WTC11 (cell line): ENCODE results near the gene THSD4. TPM values are rescaled to one million over a fixed set of nuclear protein-coding genes. Genes with fewer than 3 reads are reported as not detected.

Source experiments
- ATAC-seq: fragments of 200-7000 bp; cut with Tn5 transposase; 2 replicates; pipeline ENCODE4 v1.10.0; 2021; ENCODE audit warnings: mild to moderate bottlenecking, moderate library complexity
- CTCF ChIA-PET: fragments of 300-600 bp; sonication (Branson Sonifier 250); formaldehyde crosslinking; loops from one replicate; lab custom pipeline; 2021; ENCODE audit warnings: antibody characterized with exemption; lab: Charles Lee
- POLR2A ChIA-PET: fragments of 350-600 bp; sonication (Branson Sonifier 250); formaldehyde crosslinking; loops from one replicate; lab custom pipeline; 2021; ENCODE audit warnings: antibody characterized with exemption; lab: Charles Lee
- DNase-seq: peaks from one replicate; pipeline ENCODE4 v3.0.0; 2021; ENCODE audit warnings: low spot score
- H3K27ac Mint-ChIP-seq: 2 replicates; pipeline ENCODE4 v1.8.0; 2021; ENCODE audit warnings: mixed read lengths
- H3K27me3 Mint-ChIP-seq: 2 replicates; pipeline ENCODE4 v1.8.0; 2021; ENCODE audit warnings: low read depth, mild to moderate bottlenecking, moderate library complexity, mixed read lengths
- H3K36me3 Mint-ChIP-seq: 2 replicates; pipeline ENCODE4 v1.8.0; 2021; ENCODE audit warnings: mixed read lengths
- H3K4me1 Mint-ChIP-seq: 2 replicates; pipeline ENCODE4 v1.8.0; 2022; ENCODE audit warnings: mixed read lengths
- H3K4me3 Mint-ChIP-seq: 2 replicates; pipeline ENCODE4 v1.8.0; 2021; ENCODE audit warnings: mild to moderate bottlenecking, moderate library complexity, mixed read lengths
- H3K9me3 Mint-ChIP-seq: 2 replicates; pipeline ENCODE4 v1.8.0; 2021; ENCODE audit warnings: mixed read lengths
- CDX4 ChIP-seq: fragments of 250-450 bp; sonication (Bioruptor Pico); IDR thresholded peaks from 2 replicates; pipeline ENCODE4 v1.9.0; 2021; ENCODE audit warnings: moderate library complexity, mild to moderate bottlenecking, inconsistent platforms, borderline replicate concordance
- CREM ChIP-seq: sonication (generic); formaldehyde crosslinking; IDR thresholded peaks from 2 replicates; pipeline ENCODE4 v1.8.1; 2022; ENCODE audit warnings: mild to moderate bottlenecking, missing genetic modification reagents, moderate library complexity
- ESRRA ChIP-seq: sonication (generic); formaldehyde crosslinking; IDR thresholded peaks from 2 replicates; pipeline ENCODE4 v1.8.1; 2022; ENCODE audit warnings: mild to moderate bottlenecking, missing genetic modification reagents, borderline replicate concordance
- ETV6 ChIP-seq: sonication (generic); formaldehyde crosslinking; IDR thresholded peaks from 2 replicates; pipeline ENCODE4 v1.8.1; 2022; ENCODE audit warnings: mild to moderate bottlenecking, missing genetic modification reagents
- GABPB1 ChIP-seq: sonication (generic); formaldehyde crosslinking; IDR thresholded peaks from 2 replicates; pipeline ENCODE4 v1.8.1; 2023; ENCODE audit warnings: mild to moderate bottlenecking, missing genetic modification reagents
- GTF2I ChIP-seq: fragments of 250-450 bp; sonication (Bioruptor Pico); conservative IDR thresholded peaks from 2 replicates; pipeline ENCODE4 v1.4.0; 2021; ENCODE audit warnings: mild to moderate bottlenecking
- HMGXB4 ChIP-seq: sonication (generic); formaldehyde crosslinking; IDR thresholded peaks from 2 replicates; pipeline ENCODE4 v1.8.1; 2023; ENCODE audit warnings: mild to moderate bottlenecking, moderate library complexity, missing genetic modification reagents
- JAZF1 ChIP-seq: fragments of 250-450 bp; sonication (Bioruptor Pico); IDR thresholded peaks from 2 replicates; pipeline ENCODE4 v1.9.0; 2021; ENCODE audit warnings: moderate library complexity, mild to moderate bottlenecking, inconsistent platforms
- KAT7 ChIP-seq: sonication (generic); formaldehyde crosslinking; IDR thresholded peaks from 2 replicates; pipeline ENCODE4 v1.8.1; 2023; ENCODE audit warnings: missing genetic modification reagents, mild to moderate bottlenecking, borderline replicate concordance
- MLX ChIP-seq: sonication (generic); formaldehyde crosslinking; IDR thresholded peaks from 2 replicates; pipeline ENCODE4 v1.8.1; 2023; ENCODE audit warnings: mild to moderate bottlenecking, missing genetic modification reagents, moderate library complexity
- NR3C1 ChIP-seq: sonication (generic); formaldehyde crosslinking; conservative IDR thresholded peaks from 2 replicates; pipeline ENCODE4 v1.8.1; 2023; ENCODE audit warnings: low read depth, mild to moderate bottlenecking, missing genetic modification reagents
- OVOL2 ChIP-seq: fragments of 250-450 bp; sonication (Bioruptor Pico); IDR thresholded peaks from 2 replicates; pipeline ENCODE4 v1.9.0; 2021; ENCODE audit warnings: mild to moderate bottlenecking, borderline replicate concordance
- RELA ChIP-seq: sonication (generic); formaldehyde crosslinking; IDR thresholded peaks from 2 replicates; pipeline ENCODE4 v1.8.1; 2022; ENCODE audit warnings: missing genetic modification reagents, mild to moderate bottlenecking, borderline replicate concordance
- SOX15 ChIP-seq: fragments of 250-450 bp; sonication (Bioruptor Pico); IDR thresholded peaks from 2 replicates; pipeline ENCODE4 v1.9.0; 2021; ENCODE audit warnings: mild to moderate bottlenecking
- TCF7 ChIP-seq: sonication (generic); formaldehyde crosslinking; IDR thresholded peaks from 2 replicates; pipeline ENCODE4 v1.8.0; 2022; ENCODE audit warnings: mild to moderate bottlenecking, low read depth, missing genetic modification reagents, moderate library complexity
- TEAD1 ChIP-seq: sonication (generic); formaldehyde crosslinking; IDR thresholded peaks from 2 replicates; pipeline ENCODE4 v1.8.0; 2022; ENCODE audit warnings: mild to moderate bottlenecking, missing genetic modification reagents
- TP53 ChIP-seq: sonication (generic); formaldehyde crosslinking; IDR thresholded peaks from 2 replicates; pipeline ENCODE4 v1.8.1; 2023; ENCODE audit warnings: mild to moderate bottlenecking, missing genetic modification reagents
- USF2 ChIP-seq: sonication (generic); formaldehyde crosslinking; IDR thresholded peaks from 2 replicates; pipeline ENCODE4 v1.8.1; 2023; ENCODE audit warnings: mild to moderate bottlenecking, missing genetic modification reagents, moderate library complexity
- ZBTB21 ChIP-seq: sonication (generic); formaldehyde crosslinking; IDR thresholded peaks from 2 replicates; pipeline ENCODE4 v1.8.1; 2023; ENCODE audit warnings: mild to moderate bottlenecking, missing genetic modification reagents, borderline replicate concordance
- ZNF138 ChIP-seq: sonication (generic); formaldehyde crosslinking; conservative IDR thresholded peaks from 2 replicates; pipeline ENCODE4 v1.8.1; 2022; ENCODE audit warnings: mild to moderate bottlenecking, moderate library complexity, missing genetic modification reagents
- ZNF416 ChIP-seq: fragments of 250-450 bp; sonication (Bioruptor Pico); IDR thresholded peaks from 2 replicates; pipeline ENCODE4 v1.9.0; 2021; ENCODE audit warnings: mild to moderate bottlenecking, inconsistent platforms
- total RNA-seq: library from RNA; stranded (reverse); gene quantifications from 3 replicates; pipeline ENCODE4 v1.2.3, GENCODE V29; 2021
- TF ChIP-seq, protein P1 (sequence below): fragments of 250-450 bp; sonication (Bioruptor Pico); IDR thresholded peaks from 2 replicates; pipeline ENCODE4 v2.1.2; 2022; ENCODE audit warnings: mild to moderate bottlenecking, moderate library complexity
- TF ChIP-seq, protein P2 (sequence below): sonication (generic); formaldehyde crosslinking; IDR thresholded peaks from 2 replicates; pipeline ENCODE4 v1.8.0; 2022; ENCODE audit warnings: mild to moderate bottlenecking, missing genetic modification reagents
- TF ChIP-seq, protein P3 (sequence below): sonication (generic); formaldehyde crosslinking; conservative IDR thresholded peaks from 2 replicates; pipeline ENCODE4 v1.8.1; 2022; ENCODE audit warnings: mild to moderate bottlenecking, missing genetic modification reagents
- TF ChIP-seq, protein P4 (sequence below): sonication (generic); formaldehyde crosslinking; IDR thresholded peaks from 2 replicates; pipeline ENCODE4 v1.8.1; 2022; ENCODE audit warnings: low read depth, mild to moderate bottlenecking, moderate library complexity, missing genetic modification reagents, borderline replicate concordance

THSD4 gene
- total RNA-seq, 1 experiment from 2014 or later: 7.8 TPM

- ATAC-seq: no peak
- Mint-ChIP-seq H3K4me1 (peaks cover 5% of the 10 kb centered on the region), H3K36me3 (no peaks in the 10 kb centered on the region), H3K27ac (no peak overlapping the region), H3K9me3 (peaks cover 15% of the 10 kb centered on the region), H3K27me3 (peaks cover 26% of the 10 kb centered on the region), H3K4me3 (no peak overlapping the region)
- CTCF ChIA-PET: interaction anchor here (0.8 kb wide), 1 partner anchor 39 kb away, joined by 3 read pairs; no protein-coding TSS in a partner anchor
- TF ChIP-seq, protein P1, sequence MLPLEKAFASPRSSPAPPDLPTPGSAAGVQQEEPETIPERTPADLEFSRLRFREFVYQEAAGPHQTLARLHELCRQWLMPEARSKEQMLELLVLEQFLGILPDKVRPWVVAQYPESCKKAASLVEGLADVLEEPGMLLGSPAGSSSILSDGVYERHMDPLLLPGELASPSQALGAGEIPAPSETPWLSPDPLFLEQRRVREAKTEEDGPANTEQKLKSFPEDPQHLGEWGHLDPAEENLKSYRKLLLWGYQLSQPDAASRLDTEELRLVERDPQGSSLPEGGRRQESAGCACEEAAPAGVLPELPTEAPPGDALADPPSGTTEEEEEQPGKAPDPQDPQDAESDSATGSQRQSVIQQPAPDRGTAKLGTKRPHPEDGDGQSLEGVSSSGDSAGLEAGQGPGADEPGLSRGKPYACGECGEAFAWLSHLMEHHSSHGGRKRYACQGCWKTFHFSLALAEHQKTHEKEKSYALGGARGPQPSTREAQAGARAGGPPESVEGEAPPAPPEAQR: no peak
- TF ChIP-seq, protein P2, sequence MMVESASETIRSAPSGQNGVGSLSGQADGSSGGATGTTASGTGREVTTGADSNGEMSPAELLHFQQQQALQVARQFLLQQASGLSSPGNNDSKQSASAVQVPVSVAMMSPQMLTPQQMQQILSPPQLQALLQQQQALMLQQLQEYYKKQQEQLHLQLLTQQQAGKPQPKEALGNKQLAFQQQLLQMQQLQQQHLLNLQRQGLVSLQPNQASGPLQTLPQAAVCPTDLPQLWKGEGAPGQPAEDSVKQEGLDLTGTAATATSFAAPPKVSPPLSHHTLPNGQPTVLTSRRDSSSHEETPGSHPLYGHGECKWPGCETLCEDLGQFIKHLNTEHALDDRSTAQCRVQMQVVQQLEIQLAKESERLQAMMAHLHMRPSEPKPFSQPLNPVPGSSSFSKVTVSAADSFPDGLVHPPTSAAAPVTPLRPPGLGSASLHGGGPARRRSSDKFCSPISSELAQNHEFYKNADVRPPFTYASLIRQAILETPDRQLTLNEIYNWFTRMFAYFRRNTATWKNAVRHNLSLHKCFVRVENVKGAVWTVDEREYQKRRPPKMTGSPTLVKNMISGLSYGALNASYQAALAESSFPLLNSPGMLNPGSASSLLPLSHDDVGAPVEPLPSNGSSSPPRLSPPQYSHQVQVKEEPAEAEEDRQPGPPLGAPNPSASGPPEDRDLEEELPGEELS (CRISPR knock-in tag): no peak
- TF ChIP-seq CDX4 (CRISPR knock-in tag) (no peak), NR3C1 (CRISPR knock-in tag) (no peak), USF2 (CRISPR knock-in tag) (no peak), GABPB1 (CRISPR knock-in tag) (no peak), MLX (CRISPR knock-in tag) (no peak), TP53 (no peak), ZNF416 (CRISPR knock-in tag) (no peak), JAZF1 (CRISPR knock-in tag) (no peak), RELA (no peak), KAT7 (no peak), ZNF138 (CRISPR knock-in tag) (no peak), CREM (no peak), ESRRA (CRISPR knock-in tag) (no peak), TCF7 (no peak)
- TF ChIP-seq, protein P3, sequence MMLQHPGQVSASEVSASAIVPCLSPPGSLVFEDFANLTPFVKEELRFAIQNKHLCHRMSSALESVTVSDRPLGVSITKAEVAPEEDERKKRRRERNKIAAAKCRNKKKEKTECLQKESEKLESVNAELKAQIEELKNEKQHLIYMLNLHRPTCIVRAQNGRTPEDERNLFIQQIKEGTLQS (CRISPR knock-in tag): no peak
- TF ChIP-seq, protein P4, sequence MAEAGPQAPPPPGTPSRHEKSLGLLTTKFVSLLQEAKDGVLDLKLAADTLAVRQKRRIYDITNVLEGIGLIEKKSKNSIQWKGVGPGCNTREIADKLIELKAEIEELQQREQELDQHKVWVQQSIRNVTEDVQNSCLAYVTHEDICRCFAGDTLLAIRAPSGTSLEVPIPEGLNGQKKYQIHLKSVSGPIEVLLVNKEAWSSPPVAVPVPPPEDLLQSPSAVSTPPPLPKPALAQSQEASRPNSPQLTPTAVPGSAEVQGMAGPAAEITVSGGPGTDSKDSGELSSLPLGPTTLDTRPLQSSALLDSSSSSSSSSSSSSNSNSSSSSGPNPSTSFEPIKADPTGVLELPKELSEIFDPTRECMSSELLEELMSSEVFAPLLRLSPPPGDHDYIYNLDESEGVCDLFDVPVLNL (CRISPR knock-in tag): no peak
- DNase-seq: no peak
- POLR2A ChIA-PET: no interaction called here
Observed at GRCh38 chr15:71218272-71218805, 103.1 kb downstream of the THSD4 start.

GRCh38 chr15:71219101-71219500 is 103.8 kb downstream of the THSD4 start:
- ChIA-PET POLR2A (no interaction called here), CTCF (no interaction called here)
- peaks cover 11% of the 10 kb centered on the region for H3K9me3 Mint-ChIP-seq
- no peak for DNase-seq
- H3K4me1 Mint-ChIP-seq: peaks cover 12% of the 10 kb centered on the region
- no peak for TF ChIP-seq HMGXB4 (CRISPR knock-in tag)
- TF ChIP-seq ETV6 (CRISPR knock-in tag): no peak
- no peak for TF ChIP-seq SOX15 (CRISPR knock-in tag)
- no peak for TF ChIP-seq ZBTB21 (CRISPR knock-in tag)
- no peak for TF ChIP-seq ESRRA (CRISPR knock-in tag)
- TF ChIP-seq, protein P2 (CRISPR knock-in tag): no peak
- no peak for TF ChIP-seq OVOL2 (CRISPR knock-in tag)
- no peak for TF ChIP-seq TEAD1 (CRISPR knock-in tag)
- no peak for TF ChIP-seq GTF2I
- H3K27ac Mint-ChIP-seq: no peak overlapping the region
- H3K4me3 Mint-ChIP-seq: no peak overlapping the region
- H3K27me3 Mint-ChIP-seq: peaks cover 18% of the 10 kb centered on the region
- no peak for ATAC-seq
- no peaks in the 10 kb centered on the region for H3K36me3 Mint-ChIP-seq
